Measurements from ENCODE around the gene ZNF668.

GRCh38 chr16:31033709-31034492, 40.1 kb downstream of the ZNF668 start:
- TF ChIP-seq CTCF (IDR thresholded peaks at IDR 0.05) (no peak), POLR2A (IDR thresholded peaks at IDR 0.05) (peak; percentile 61), POLR2AphosphoS5 (IDR thresholded peaks at IDR 0.05) (peak; percentile 95)

Data from prostate gland (tissue), 2 donors.